Thoracic aorta (tissue), 2 donors: ENCODE data around the gene NUPR2. TPM values are rescaled to one million over a fixed set of nuclear protein-coding genes. Genes with fewer than 3 reads are reported as not detected.
"Not testable (repeated sequence)": the region's sequence is repeated elsewhere in the genome, so short reads cannot be mapped to it uniquely, and the experiment has no call there.

ENCODE experiments used
- ATAC-seq: fragments of 150-250 bp; one replicate; pipeline ENCODE4 v1.8.0; 2017; ENCODE audit warnings: low read depth; ENCODE audit not compliant: insufficient number of reproducible peaks, low FRiP score
- DNase-seq: peaks from one replicate; pipeline ENCODE4 v3.0.0-alpha.2; 2020; ENCODE audit warnings: low spot score
- H3K27ac ChIP-seq, 2 donors: fragments of 200-600 bp; sonication (generic); 1 replicate in 1 of 2; 2 replicates in 1 of 2; pipeline ENCODE4 v1.5.1; 2016; ENCODE audit warnings: mild to moderate bottlenecking in 2 of 2, moderate library complexity in 2 of 2
- H3K27me3 ChIP-seq: fragments of 200-600 bp; sonication (generic); replicated peaks from 2 replicates; pipeline ENCODE4 v1.6.0; 2016; ENCODE audit warnings: mild to moderate bottlenecking; ENCODE audit not compliant: insufficient read depth
- H3K36me3 ChIP-seq: fragments of 200-600 bp; sonication (generic); one replicate; pipeline ENCODE4 v1.5.1; 2016
- H3K4me1 ChIP-seq, 2 donors: fragments of 200-600 bp; sonication (generic); 1 replicate in 1 of 2; 2 replicates in 1 of 2; pipeline versions ENCODE4 v1.5.1 to v1.6.0; 2016; ENCODE audit warnings: low read depth in 2 of 2, mild to moderate bottlenecking in 1 of 2; ENCODE audit not compliant: control insufficient read depth in 1 of 2
- H3K4me3 ChIP-seq: fragments of 200-600 bp; sonication (generic); 2 replicates; pipeline ENCODE4 v1.5.1; 2016; ENCODE audit warnings: mild to moderate bottlenecking
- H3K9me3 ChIP-seq: fragments of 200-600 bp; sonication (generic); 2 replicates; pipeline ENCODE4 v1.5.1; 2016
- total RNA-seq, 2 donors: library from RNA; depleted of rRNA; stranded (reverse); fragments of >200 nt; gene quantifications; one replicate each; pipeline versions ENCODE4 v1.1.0 to v1.2.3, GENCODE V29; 2016
- TF ChIP-seq, protein P1 (sequence below): fragments of 200-600 bp; sonication (generic); IDR thresholded peaks from one replicate; pipeline ENCODE4 v1.5.1; 2019; ENCODE audit warnings: antibody characterized with exemption

Gene NUPR2
- total RNA-seq, 2 donors from 2014 or later: 1.1 TPM; not detected in 1

DNA sequence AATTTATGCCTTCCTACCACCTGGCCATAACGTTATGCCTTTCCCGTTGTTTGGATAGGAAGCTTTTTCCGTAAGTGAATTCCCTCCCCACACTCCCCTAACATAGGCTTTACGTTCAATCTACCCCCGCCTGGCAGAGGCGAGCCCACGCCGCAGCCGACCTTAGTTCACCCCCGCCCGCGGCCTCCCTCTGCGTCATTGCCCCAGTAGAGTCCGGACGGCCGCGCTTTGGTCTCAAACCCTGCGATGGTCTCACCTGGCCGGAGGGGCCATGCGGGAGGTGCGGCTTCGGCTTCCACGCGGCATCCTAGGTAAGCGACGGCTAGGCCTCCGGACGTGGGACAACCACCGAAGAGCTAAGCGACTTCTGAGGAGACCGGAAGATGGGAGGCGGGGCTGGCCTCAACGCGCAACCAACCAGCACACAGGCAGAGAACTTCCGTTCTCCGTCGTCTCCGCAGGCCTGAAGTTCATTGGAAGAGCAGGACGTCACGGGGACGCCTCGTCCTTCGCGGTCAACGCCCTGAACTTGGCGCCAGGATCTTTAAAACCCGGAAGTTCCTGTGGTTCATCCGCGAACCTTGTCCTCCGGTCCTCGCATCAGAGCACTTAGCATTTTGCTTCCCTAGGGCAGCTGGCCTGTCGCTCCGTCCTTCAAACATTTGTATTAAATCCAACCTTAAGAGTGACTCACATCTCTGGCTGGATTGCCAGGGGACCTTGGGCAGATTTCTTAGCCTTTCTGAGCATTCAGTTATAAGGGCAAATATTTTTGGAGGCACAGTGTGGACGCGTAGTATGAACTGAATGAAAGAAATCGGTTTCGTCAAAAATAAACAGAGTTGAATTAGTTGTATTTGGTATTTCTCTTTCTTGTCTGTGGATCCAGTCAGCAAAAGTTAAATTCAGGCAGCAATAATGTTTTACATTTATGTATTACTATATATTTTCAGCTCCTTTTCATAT, 9.8 kb downstream of the NUPR2 start, which contains the start of gene CHCHD2:
Gene CHCHD2 (minus strand): TSS at position 369 of the 966 bp plus-strand sequence. CDS start 63 bp downstream, at position 306.
- Histone ChIP-seq H3K36me3 (peaks cover 27% of the 10 kb centered on the region), H3K27ac (peak within 1 kb of the TSS; percentile 88 to 94), H3K4me3 (peak within 1 kb of the TSS; percentile 93), H3K27me3 (no peaks in the 10 kb centered on the region), H3K4me1 (peaks cover 16 to 27% of the 10 kb centered on the region in 2 donors), H3K9me3 (no peaks in the 10 kb centered on the region)
- ATAC-seq (peak; percentile 97), DNase-seq (peak; percentile 90)
- TF ChIP-seq, protein P1, sequence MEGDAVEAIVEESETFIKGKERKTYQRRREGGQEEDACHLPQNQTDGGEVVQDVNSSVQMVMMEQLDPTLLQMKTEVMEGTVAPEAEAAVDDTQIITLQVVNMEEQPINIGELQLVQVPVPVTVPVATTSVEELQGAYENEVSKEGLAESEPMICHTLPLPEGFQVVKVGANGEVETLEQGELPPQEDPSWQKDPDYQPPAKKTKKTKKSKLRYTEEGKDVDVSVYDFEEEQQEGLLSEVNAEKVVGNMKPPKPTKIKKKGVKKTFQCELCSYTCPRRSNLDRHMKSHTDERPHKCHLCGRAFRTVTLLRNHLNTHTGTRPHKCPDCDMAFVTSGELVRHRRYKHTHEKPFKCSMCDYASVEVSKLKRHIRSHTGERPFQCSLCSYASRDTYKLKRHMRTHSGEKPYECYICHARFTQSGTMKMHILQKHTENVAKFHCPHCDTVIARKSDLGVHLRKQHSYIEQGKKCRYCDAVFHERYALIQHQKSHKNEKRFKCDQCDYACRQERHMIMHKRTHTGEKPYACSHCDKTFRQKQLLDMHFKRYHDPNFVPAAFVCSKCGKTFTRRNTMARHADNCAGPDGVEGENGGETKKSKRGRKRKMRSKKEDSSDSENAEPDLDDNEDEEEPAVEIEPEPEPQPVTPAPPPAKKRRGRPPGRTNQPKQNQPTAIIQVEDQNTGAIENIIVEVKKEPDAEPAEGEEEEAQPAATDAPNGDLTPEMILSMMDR: no peak

DNA sequence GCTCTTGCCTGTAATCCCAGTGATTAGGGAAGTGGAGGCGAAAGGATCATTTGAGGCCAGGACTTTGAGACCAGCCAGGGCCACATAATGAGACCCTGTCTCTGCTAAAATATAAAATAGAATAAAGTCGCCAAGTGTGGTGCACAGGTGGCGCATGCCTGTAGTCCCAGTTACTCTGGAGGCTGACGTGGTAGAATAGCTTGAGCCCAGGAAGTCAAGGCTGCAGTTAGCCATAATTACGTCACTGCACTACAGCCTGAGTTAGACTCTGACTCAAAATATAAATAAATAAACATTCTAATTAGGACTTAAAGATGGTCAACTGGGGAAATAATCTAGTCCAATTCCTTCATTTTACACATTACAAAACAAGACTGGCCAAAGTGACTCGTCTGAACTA, 10.7 kb downstream of the NUPR2 start:
- H3K4me3 ChIP-seq: peak overlapping the region; percentile 93
- TF ChIP-seq, protein P1: no peak
- DNase-seq (no peak), ATAC-seq (no peak)
- no peaks in the 10 kb centered on the region for H3K27me3 ChIP-seq
- peaks cover 16 to 27% of the 10 kb centered on the region in 2 donors for H3K4me1 ChIP-seq
- H3K27ac ChIP-seq: peak overlapping the region; percentile 88 to 94
- H3K9me3 ChIP-seq: no peaks in the 10 kb centered on the region
- H3K36me3 ChIP-seq: peaks cover 36% of the 10 kb centered on the region

DNA sequence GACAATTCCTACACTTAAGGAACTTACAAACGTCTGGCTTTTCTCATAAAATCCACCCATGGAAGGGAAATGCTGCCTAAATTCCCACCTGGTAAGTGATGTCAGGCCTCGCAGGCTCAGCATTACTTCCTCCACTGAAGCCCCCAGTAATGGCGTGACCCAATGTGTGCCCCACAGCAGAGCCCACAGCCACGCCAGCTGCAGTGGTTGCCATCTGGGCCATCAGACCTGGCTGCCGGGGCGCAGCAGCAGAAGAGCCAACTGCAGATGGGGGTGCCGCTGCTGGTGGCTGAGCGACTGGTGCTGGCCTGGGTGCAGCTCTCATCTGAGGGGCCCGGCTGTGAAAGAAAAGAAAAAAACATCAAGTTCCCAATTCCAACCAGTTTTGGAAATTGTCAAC, 12.1 kb downstream of the NUPR2 start:
- not testable (repeated sequence) for DNase-seq, H3K27me3 ChIP-seq, ATAC-seq, H3K9me3 ChIP-seq, H3K4me3 ChIP-seq, H3K27ac ChIP-seq
- Histone ChIP-seq H3K36me3 (peaks cover 46% of the 10 kb centered on the region), H3K4me1 (peaks cover 16 to 27% of the 10 kb centered on the region in 2 donors)

DNA sequence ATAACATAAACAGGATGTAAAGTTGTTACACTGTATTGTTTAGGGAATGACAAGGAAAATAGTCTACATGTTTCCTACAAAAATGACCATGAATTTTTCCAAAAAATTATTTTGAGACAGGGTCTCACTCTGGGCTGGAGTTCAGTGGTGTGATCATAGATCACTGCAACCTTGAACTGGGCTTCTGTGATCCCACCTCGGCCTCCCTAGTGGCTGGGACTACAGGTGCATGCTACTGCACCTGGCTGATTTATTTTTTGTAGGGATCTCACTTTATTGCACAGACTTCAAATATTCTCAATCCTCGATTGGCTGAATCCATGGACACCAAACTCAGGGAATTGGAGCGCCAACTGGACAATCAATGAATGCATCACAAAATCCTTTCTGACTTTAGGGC, 16.6 kb downstream of the NUPR2 start:
- H3K27me3 ChIP-seq: no peaks in the 10 kb centered on the region
- peaks cover 1 to 29% of the 10 kb centered on the region in 2 donors for H3K4me1 ChIP-seq
- no peak for DNase-seq
- no peak for ATAC-seq
- no peak overlapping the region for H3K4me3 ChIP-seq
- peaks cover 46% of the 10 kb centered on the region for H3K36me3 ChIP-seq
- TF ChIP-seq, protein P1: no peak
- H3K27ac ChIP-seq: no peak overlapping the region
- H3K9me3 ChIP-seq: no peaks in the 10 kb centered on the region

DNA sequence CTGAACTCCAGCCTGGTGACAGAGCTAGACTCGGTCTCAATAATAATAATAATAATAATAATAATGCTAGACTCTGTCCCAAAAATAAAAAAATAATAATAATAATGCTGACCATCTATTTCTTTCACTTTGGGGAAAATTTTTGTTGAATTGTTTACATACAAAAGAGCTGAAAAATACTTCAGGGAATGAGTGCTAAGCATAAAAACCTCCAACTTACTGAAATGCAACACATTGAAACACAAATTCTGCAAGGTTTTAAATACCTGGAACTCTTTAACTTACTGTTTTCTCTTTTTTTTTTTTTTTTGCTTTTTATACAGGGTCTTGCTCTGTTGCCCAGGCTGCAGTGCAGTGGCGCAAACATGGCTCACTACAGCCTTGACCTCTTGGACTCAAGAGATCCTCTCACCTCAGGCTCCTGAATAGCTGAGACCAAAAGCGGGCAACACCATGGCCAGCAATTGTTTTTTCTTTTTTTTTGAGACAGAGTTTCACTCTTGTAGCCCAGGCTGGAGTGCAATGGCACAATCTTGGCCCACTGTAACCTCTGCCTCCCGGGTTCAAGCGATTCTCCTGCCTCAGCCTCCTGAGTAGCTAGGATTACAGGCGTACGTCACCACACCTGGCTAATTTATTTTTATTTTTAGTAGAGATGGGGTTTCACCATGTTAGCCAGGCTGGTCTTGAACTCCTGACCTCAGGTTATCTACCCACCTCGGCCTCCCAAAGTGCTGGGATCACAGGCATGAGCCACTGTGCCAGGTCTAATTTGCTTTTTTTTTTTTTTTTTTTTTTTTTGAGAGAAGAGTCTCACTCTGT, 17.8 kb downstream of the NUPR2 start:
- not testable (repeated sequence) for H3K4me3 ChIP-seq, ATAC-seq, H3K27ac ChIP-seq, H3K9me3 ChIP-seq, DNase-seq, H3K27me3 ChIP-seq
- Histone ChIP-seq H3K36me3 (peaks cover 37% of the 10 kb centered on the region), H3K4me1 (peaks cover 1 to 21% of the 10 kb centered on the region in 2 donors)
